OCI-LY1 (cell line): Measurements from ENCODE around the gene C1orf226.
"Not testable (repeated sequence)": the region's sequence is repeated elsewhere in the genome, so short reads cannot be mapped to it uniquely, and the experiment has no call there.

Source experiments
- H2AFZ ChIP-seq: fragments of 200-600 bp; sonication (generic), shearing (Covaris generic); 2 replicates; pipeline ENCODE4 v1.6.0; 2014; ENCODE audit warnings: antibody characterized with exemption, mild to moderate bottlenecking, low read length
- H3F3A ChIP-seq: fragments of 200-600 bp; sonication (generic), shearing (Covaris generic); 2 replicates; pipeline ENCODE4 v1.6.0; 2014; ENCODE audit warnings: mild to moderate bottlenecking, antibody characterized with exemption, low read length, moderate library complexity; ENCODE audit not compliant: insufficient read depth
- H3K27ac ChIP-seq: fragments of 200-600 bp; sonication (generic); 2 replicates; pipeline ENCODE4 v1.5.1; 2014; ENCODE audit warnings: low read length, mixed run types, mild to moderate bottlenecking, low read depth; ENCODE audit not compliant: poor library complexity, severe bottlenecking
- H3K27me3 ChIP-seq: fragments of 200-600 bp; sonication (generic); 2 replicates; pipeline ENCODE4 v1.6.0; 2014; ENCODE audit warnings: antibody characterized with exemption, mild to moderate bottlenecking, low read length, moderate library complexity; ENCODE audit not compliant: insufficient read depth
- H3K36me3 ChIP-seq: fragments of 200-600 bp; sonication (generic); 2 replicates; pipeline ENCODE4 v1.6.1; 2014; ENCODE audit warnings: mild to moderate bottlenecking, antibody characterized with exemption, low read length, moderate library complexity, mixed read lengths; ENCODE audit not compliant: insufficient read depth
- H3K4me1 ChIP-seq: fragments of 200-600 bp; sonication (generic); 2 replicates; pipeline ENCODE4 v1.5.1; 2014; ENCODE audit warnings: mild to moderate bottlenecking, low read length, moderate library complexity; ENCODE audit not compliant: insufficient read depth, severe bottlenecking
- H3K4me2 ChIP-seq: fragments of 200-600 bp; sonication (generic), shearing (Covaris generic); 2 replicates; pipeline ENCODE4 v1.6.1; 2014; ENCODE audit warnings: low read length
- H3K4me3 ChIP-seq: fragments of 200-600 bp; sonication (generic); 2 replicates; pipeline ENCODE4 v1.5.1; 2014; ENCODE audit warnings: low read length, low read depth, mild to moderate bottlenecking, mixed read lengths; ENCODE audit not compliant: poor library complexity, severe bottlenecking
- H3K79me2 ChIP-seq: fragments of 200-600 bp; shearing (Covaris generic); 2 replicates; pipeline ENCODE4 v1.6.1; 2016; ENCODE audit warnings: mixed run types, low read length, mixed read lengths; ENCODE audit not compliant: insufficient read depth
- H3K9ac ChIP-seq: fragments of 200-600 bp; sonication (generic), shearing (Covaris generic); 2 replicates; pipeline ENCODE4 v1.6.1; 2014; ENCODE audit warnings: mild to moderate bottlenecking, low read length, mixed read lengths
- H3K9me2 ChIP-seq: fragments of 200-600 bp; sonication (generic), shearing (Covaris generic); 2 replicates; pipeline ENCODE4 v1.6.1; 2014; ENCODE audit warnings: low read depth, mild to moderate bottlenecking, low read length, mixed read lengths
- H3K9me3 ChIP-seq: fragments of 200-600 bp; shearing (Covaris generic); 2 replicates; pipeline ENCODE4 v1.6.1; 2014; ENCODE audit warnings: low read length, mixed read lengths
- H4K20me1 ChIP-seq: fragments of 200-600 bp; sonication (generic), shearing (Covaris generic); 2 replicates; pipeline ENCODE4 v1.6.0; 2016; ENCODE audit warnings: mild to moderate bottlenecking, low read length; ENCODE audit not compliant: insufficient read depth
- CTCF ChIP-seq: fragments of 200-600 bp; sonication (generic), shearing (Covaris generic); IDR thresholded peaks from 2 replicates; pipeline ENCODE4 v1.5.1; 2017; ENCODE audit warnings: mild to moderate bottlenecking, antibody characterized with exemption, low read length, moderate library complexity, mixed read lengths
- EZH2 ChIP-seq: fragments of 200-600 bp; sonication (generic), shearing (Covaris generic); IDR thresholded peaks from 2 replicates; pipeline ENCODE4 v1.8.0; 2017; ENCODE audit warnings: borderline replicate concordance, mixed run types, mild to moderate bottlenecking, antibody characterized with exemption, low read length, moderate library complexity, mixed read lengths

Gene C1orf226

DNA sequence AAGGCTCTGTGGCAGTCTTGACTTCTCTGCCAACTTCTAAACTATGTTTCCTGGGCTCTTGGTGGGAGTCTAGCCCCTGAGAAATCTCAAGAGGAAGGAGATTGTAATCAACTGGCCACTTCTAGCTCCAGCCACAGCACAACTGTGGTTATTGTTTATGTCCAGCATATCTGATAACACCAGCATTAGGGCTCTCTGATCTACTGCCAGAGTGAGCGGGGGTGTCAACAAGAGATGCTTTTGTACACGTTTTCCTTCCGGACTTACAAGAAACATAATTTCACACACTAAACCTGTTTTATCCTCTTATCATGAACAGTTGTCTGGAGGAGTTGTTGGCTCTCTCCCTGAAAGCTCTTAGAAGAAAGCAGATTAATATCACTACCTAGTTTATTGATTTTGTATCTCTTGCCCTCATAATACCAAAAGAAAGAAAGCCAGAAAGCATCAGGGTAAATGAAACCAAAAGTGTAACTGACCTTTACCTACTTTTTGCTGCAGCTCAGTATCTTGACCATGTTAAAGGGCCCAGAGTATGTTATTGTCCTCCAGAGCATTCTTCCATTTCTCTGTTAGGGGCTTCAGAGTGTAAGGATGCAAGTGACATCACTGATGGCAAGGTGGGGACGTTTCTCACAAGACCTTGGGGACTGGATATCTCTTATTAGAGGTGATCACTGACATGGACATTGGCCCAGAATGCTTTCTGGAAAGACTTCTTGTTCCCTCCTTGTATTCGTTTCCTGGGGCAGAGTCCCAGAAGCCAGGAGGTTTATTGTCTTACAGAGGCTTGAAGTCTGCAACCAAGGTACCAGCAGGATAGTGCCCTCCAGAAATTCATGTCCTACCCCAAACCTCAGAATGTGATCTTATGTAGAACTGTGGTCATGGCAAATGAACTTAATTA, 40.0 kb downstream of the C1orf226 start:
- Histone ChIP-seq H3K36me3 (no peaks in the 10 kb centered on the region), H2AFZ (no peak overlapping the region), H3K27ac (no peak overlapping the region), H3K4me1 (no peaks in the 10 kb centered on the region), H3K9me2 (no peaks in the 10 kb centered on the region), H3F3A (no peaks in the 10 kb centered on the region), H3K4me3 (no peak overlapping the region), H4K20me1 (no peaks in the 10 kb centered on the region), H3K9me3 (no peaks in the 10 kb centered on the region), H3K4me2 (no peak overlapping the region), H3K9ac (no peak overlapping the region), H3K79me2 (no peaks in the 10 kb centered on the region), H3K27me3 (no peaks in the 10 kb centered on the region)
- TF ChIP-seq CTCF: no peak

DNA sequence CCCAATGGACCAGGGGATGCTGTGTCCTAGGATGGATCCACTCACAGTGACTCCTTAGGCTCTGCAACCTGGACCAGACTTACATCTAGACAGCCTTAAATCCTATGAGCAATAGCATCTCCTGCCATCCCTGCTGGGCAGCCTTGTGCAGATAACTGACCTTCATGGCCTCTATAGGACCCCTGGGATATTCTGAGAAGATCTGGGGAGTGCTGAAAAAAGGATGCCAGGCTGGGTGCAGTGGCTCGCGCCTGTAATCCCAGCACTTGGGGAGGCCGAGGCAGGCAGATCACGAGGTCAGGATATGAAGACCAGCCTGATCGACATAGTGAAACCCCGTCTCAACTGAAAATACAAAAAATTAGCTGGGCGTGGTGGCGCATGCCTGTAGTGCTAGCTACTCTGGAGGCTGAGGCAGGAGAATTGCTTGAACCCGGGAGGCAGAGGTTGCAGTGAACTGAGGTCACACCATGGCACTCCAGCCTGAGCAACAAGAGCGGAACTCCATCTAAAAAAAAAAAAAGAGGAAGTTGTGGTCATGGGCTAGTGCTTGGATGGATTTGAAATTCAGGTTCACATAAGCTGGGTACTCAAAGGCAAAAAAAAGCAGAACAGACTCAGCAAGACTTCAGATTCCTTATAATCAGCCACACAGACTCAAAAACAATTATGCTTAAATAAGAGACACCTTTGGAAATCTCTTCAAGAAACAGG, 41.3 kb downstream of the C1orf226 start:
- no peak overlapping the region for H3K27ac ChIP-seq
- no peaks in the 10 kb centered on the region for H3K4me1 ChIP-seq
- H3F3A ChIP-seq: no peaks in the 10 kb centered on the region
- H3K9me2 ChIP-seq: no peaks in the 10 kb centered on the region
- H3K27me3 ChIP-seq: no peaks in the 10 kb centered on the region
- H3K9ac ChIP-seq: no peak overlapping the region
- H3K4me3 ChIP-seq: no peak overlapping the region
- H2AFZ ChIP-seq: no peak overlapping the region
- H3K36me3 ChIP-seq: no peaks in the 10 kb centered on the region
- no peaks in the 10 kb centered on the region for H4K20me1 ChIP-seq
- no peak overlapping the region for H3K4me2 ChIP-seq
- no peaks in the 10 kb centered on the region for H3K9me3 ChIP-seq
- no peaks in the 10 kb centered on the region for H3K79me2 ChIP-seq
- no peak for TF ChIP-seq CTCF
- TF ChIP-seq EZH2: no peak

- TF ChIP-seq EZH2 (no peak), CTCF (no peak)
- no peaks in the 10 kb centered on the region for H3K9me3 ChIP-seq
- H3K4me3 ChIP-seq: no peak overlapping the region
- H3K36me3 ChIP-seq: no peaks in the 10 kb centered on the region
- H4K20me1 ChIP-seq: no peaks in the 10 kb centered on the region
- H3K4me2 ChIP-seq: no peak overlapping the region
- no peak overlapping the region for H2AFZ ChIP-seq
- H3K79me2 ChIP-seq: no peaks in the 10 kb centered on the region
- no peaks in the 10 kb centered on the region for H3K4me1 ChIP-seq
- H3K27ac ChIP-seq: no peak overlapping the region
- H3K9me2 ChIP-seq: no peaks in the 10 kb centered on the region
- no peaks in the 10 kb centered on the region for H3K27me3 ChIP-seq
- H3K9ac ChIP-seq: no peak overlapping the region
- no peaks in the 10 kb centered on the region for H3F3A ChIP-seq
These were observed 49.1 kb downstream of the C1orf226 start for GRCh38 chr1:162430583-162430982.

DNA sequence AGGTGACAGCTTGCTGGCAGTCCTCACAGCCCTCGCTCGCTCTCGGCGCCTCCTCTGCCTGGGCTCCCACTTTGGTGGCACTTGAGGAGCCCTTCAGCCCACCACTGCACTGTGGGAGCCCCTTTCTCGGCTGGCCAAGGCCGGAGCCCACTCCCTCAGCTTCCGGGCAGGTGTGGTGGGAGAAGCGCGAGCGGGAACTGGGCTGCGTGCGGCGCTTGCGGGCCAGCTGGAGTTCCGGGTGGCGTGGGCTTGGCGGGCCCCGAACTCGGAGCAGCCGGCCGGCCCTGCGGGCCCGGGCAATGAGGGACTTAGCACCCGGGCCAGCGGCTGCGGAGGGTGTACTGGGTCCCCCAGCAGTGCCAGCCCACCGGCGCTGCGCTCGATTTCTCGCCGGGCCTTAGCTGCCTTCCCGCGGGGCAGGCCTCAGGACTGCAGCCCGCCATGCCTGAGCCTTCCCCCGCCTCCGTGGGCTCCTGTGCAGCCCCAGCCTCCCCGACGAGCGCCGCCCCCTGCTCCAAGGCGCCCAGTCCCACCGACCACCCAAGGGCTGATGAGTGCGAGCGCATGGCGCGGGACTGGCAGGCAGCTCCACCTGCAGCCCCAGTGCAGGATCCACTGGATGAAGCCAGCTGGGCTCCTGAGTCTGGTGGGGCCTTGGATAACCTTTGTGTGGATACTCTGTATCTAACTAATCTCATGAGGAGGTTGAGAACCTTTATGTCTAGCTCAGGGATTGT, 51.6 kb downstream of the C1orf226 start:
- H4K20me1 ChIP-seq, H3K4me3 ChIP-seq: not testable (repeated sequence)

More for the DNA sequence above, 51.6 kb downstream of the C1orf226 start:
- not testable (repeated sequence) for H3K27ac ChIP-seq, H3K4me1 ChIP-seq, H3K79me2 ChIP-seq, H2AFZ ChIP-seq, H3K9me2 ChIP-seq, H3F3A ChIP-seq, H3K36me3 ChIP-seq, H3K9ac ChIP-seq, H3K9me3 ChIP-seq, H3K27me3 ChIP-seq, H3K4me2 ChIP-seq
